Measurements from ENCODE around the gene SOCS3. TPM values are rescaled to one million over a fixed set of nuclear protein-coding genes. Genes with fewer than 3 reads are reported as not detected.

SOCS3 gene
- total and polyA plus RNA-seq, 2 experiments from 2014 or later, result 13.2 to 32.9 TPM

- no peak for TF ChIP-seq REST (IDR thresholded peaks at IDR 0.05; ENCODE audit: unreplicated experiment)
Measured at GRCh38 chr17:78399028-78399692, 39.3 kb upstream of the SOCS3 start (continued).

- H3K79me2 ChIP-seq (replicated peaks; ENCODE audit: insufficient read depth), result peaks cover 43% of the 10 kb centered on the region
- H3K4me3 ChIP-seq, result no peak overlapping the region
- H3K4me1 ChIP-seq (ENCODE audit: insufficient read depth), result no peaks in the 10 kb centered on the region
- Mint-ChIP-seq H3K4me1 (no peaks in the 10 kb centered on the region; the same call in 2 of the 3 replicates), H3K9me3 (no peaks in the 10 kb centered on the region), H3K27me3 (ENCODE audit: insufficient read depth, low read depth, poor library complexity) (peaks cover 8% of the 10 kb centered on the region), H3K4me3 (no peak overlapping the region), H3K27ac (no peak overlapping the region), H3K36me3 (ENCODE audit: low read depth) (peaks cover 84% of the 10 kb centered on the region)
- no peak for DNase-seq (ENCODE audit: low spot score)
- H3K36me3 ChIP-seq (ENCODE audit: insufficient read depth), result peaks cover 24% of the 10 kb centered on the region; the same call in 1 of the 2 replicates
- no peak for ATAC-seq
- H3K4me2 ChIP-seq, result no peak overlapping the region
- H4K20me1 ChIP-seq (replicated peaks; ENCODE audit: insufficient read depth), result peaks cover 32% of the 10 kb centered on the region
- H3K9me2 ChIP-seq (ENCODE audit: insufficient read depth), result no peaks in the 10 kb centered on the region
- H3F3A ChIP-seq (replicated peaks; ENCODE audit: low read depth), result 0 out of 2 replicates have a peak, but pooled peaks cover 2% of the 10 kb centered on the region
- no peaks in the 10 kb centered on the region for H3K27me3 ChIP-seq (ENCODE audit: insufficient read depth)
- no peak overlapping the region for H2AFZ ChIP-seq
- H3K27ac ChIP-seq (ENCODE audit: low read depth), result no peak overlapping the region
- TF ChIP-seq STAT1 (IDR thresholded peaks at IDR 0.05; ENCODE audit: unreplicated experiment) (no peak), REST (IDR thresholded peaks at IDR 0.05; ENCODE audit: unreplicated experiment) (no peak), JUNB (IDR thresholded peaks at IDR 0.05; ENCODE audit: unreplicated experiment) (no peak), POLR2AphosphoS5 (IDR thresholded peaks at IDR 0.05; ENCODE audit: low read depth) (no peak), NANOG (IDR thresholded peaks at IDR 0.05; ENCODE audit: borderline replicate concordance) (no peak), EZH2phosphoT487 (IDR thresholded peaks at IDR 0.05; ENCODE audit: unreplicated experiment) (no peak), CTCF (conservative IDR thresholded peaks at IDR 0.05; ENCODE audit: low read depth in 2 of 2) (no peak), CREB1 (CRISPR knock-in tag; IDR thresholded peaks at IDR 0.05; ENCODE audit: low read depth) (no peak), ZNF462 (CRISPR knock-in tag; IDR thresholded peaks at IDR 0.05) (no peak)
Measured at GRCh38 chr17:78398390-78398789, 38.5 kb upstream of the SOCS3 start.
